Calu3 (cell line): ENCODE results near the gene FMNL3. TPM values are rescaled to one million over a fixed set of nuclear protein-coding genes. Genes with fewer than 3 reads are reported as not detected.
"Not testable (repeated sequence)": the region's sequence is repeated elsewhere in the genome, so short reads cannot be mapped to it uniquely, and the experiment has no call there.

Source experiments
- BruUV-seq: library from RNA; stranded (reverse); fragments of 400-500 nt; replicated peaks from 2 replicates; lab custom pipeline; 2021; lab: Mats Ljungman, UMichigan
- CTCF ChIA-PET: fragments of 300-600 bp; sonication (Branson Sonifier 250); formaldehyde crosslinking; loops from one replicate; lab custom pipeline; 2022; ENCODE audit warnings: antibody characterized with exemption; lab: Charles Lee
- DNase-seq: peaks from one replicate; pipeline ENCODE4 v3.0.0; 2022
- H3K27ac Mint-ChIP-seq: one replicate; pipeline ENCODE4 v1.8.0; 2022; ENCODE audit warnings: mixed read lengths; ENCODE audit not compliant: unreplicated experiment
- H3K27me3 Mint-ChIP-seq: one replicate; pipeline ENCODE4 v1.8.0; 2022; ENCODE audit warnings: mixed read lengths; ENCODE audit not compliant: unreplicated experiment
- H3K36me3 Mint-ChIP-seq: one replicate; pipeline ENCODE4 v1.8.0; 2022; ENCODE audit warnings: mild to moderate bottlenecking, moderate library complexity, mixed read lengths; ENCODE audit not compliant: insufficient read depth, unreplicated experiment
- H3K4me1 Mint-ChIP-seq: one replicate; pipeline ENCODE4 v1.8.0; 2022; ENCODE audit warnings: mild to moderate bottlenecking, low read depth, mixed read lengths; ENCODE audit not compliant: unreplicated experiment
- H3K4me3 Mint-ChIP-seq: one replicate; pipeline ENCODE4 v1.8.0; 2022; ENCODE audit warnings: mild to moderate bottlenecking, low read depth, moderate library complexity, mixed read lengths; ENCODE audit not compliant: unreplicated experiment
- H3K9me3 Mint-ChIP-seq: one replicate; pipeline ENCODE4 v1.8.0; 2022; ENCODE audit warnings: low read depth, mixed read lengths; ENCODE audit not compliant: unreplicated experiment
- CTCF ChIP-seq: fragments of 200-600 bp; IDR thresholded peaks from one replicate; pipeline ENCODE4 v1.8.0; 2022; ENCODE audit warnings: antibody characterized with exemption; ENCODE audit not compliant: unreplicated experiment
- intact Hi-C: fragments of 100-400 bp; cut with micrococcal nuclease; formaldehyde crosslinking; loops from one replicate; pipeline ENCODE4 v1.10.0; 2022; ENCODE audit not compliant: unreplicated experiment
- total RNA-seq: library from RNA; stranded (reverse); gene quantifications from 2 replicates; pipeline ENCODE4 v1.2.3, GENCODE V29; 2022

The FMNL3 gene
- total RNA-seq, 1 experiment from 2014 or later, result 4.4 TPM

- Mint-ChIP-seq H3K27me3 (peaks cover 23% of the 10 kb centered on the region), H3K4me3 (no peak overlapping the region), H3K27ac (no peak overlapping the region), H3K9me3 (no peaks in the 10 kb centered on the region), H3K4me1 (no peaks in the 10 kb centered on the region), H3K36me3 (no peaks in the 10 kb centered on the region)
- CTCF ChIA-PET, result no interaction called here
- DNase-seq, result no peak
- TF ChIP-seq CTCF, result no peak
- no TSS peak for BruUV-seq
- intact Hi-C loops, result no loop called here
Observed at GRCh38 chr12:49720214-49720613, 13.0 kb upstream of the FMNL3 start.

GRCh38 chr12:49717800-49718199, 10.6 kb upstream of the FMNL3 start:
- H3K36me3 Mint-ChIP-seq, H3K27ac Mint-ChIP-seq, H3K4me1 Mint-ChIP-seq, H3K9me3 Mint-ChIP-seq, intact Hi-C loops, DNase-seq, BruUV-seq, H3K4me3 Mint-ChIP-seq: not testable (repeated sequence)
- peaks cover 35% of the 10 kb centered on the region for H3K27me3 Mint-ChIP-seq
- CTCF ChIA-PET, result interaction anchor here (1.6 kb wide), 1 partner anchor 23 kb away, joined by 19 read pairs; the partner anchor contains the start of gene TMBIM6

GRCh38 chr12:49716553-49716952, 9.3 kb upstream of the FMNL3 start:
- no peak for DNase-seq
- intact Hi-C loops, result no loop called here
- Mint-ChIP-seq H3K9me3 (no peaks in the 10 kb centered on the region), H3K27me3 (peaks cover 47% of the 10 kb centered on the region), H3K4me3 (no peak overlapping the region), H3K4me1 (no peaks in the 10 kb centered on the region), H3K36me3 (no peaks in the 10 kb centered on the region), H3K27ac (no peak overlapping the region)
- TF ChIP-seq CTCF, result no peak
- no TSS peak for BruUV-seq
- CTCF ChIA-PET, result interaction anchor here (0.7 to 1.6 kb wide), 2 partner anchors 25 to 50 kb away, joined by 4 to 19 read pairs; partner anchors contain the start of gene TMBIM6

- H3K36me3 Mint-ChIP-seq, BruUV-seq, H3K4me1 Mint-ChIP-seq, CTCF ChIA-PET, H3K27ac Mint-ChIP-seq, H3K4me3 Mint-ChIP-seq, intact Hi-C loops, DNase-seq, H3K9me3 Mint-ChIP-seq: not testable (repeated sequence)
- peaks cover 60% of the 10 kb centered on the region for H3K27me3 Mint-ChIP-seq
Observed at GRCh38 chr12:49713952-49714351, 6.7 kb upstream of the FMNL3 start.

- Mint-ChIP-seq H3K4me1 (peaks cover 8% of the 10 kb centered on the region), H3K27ac (no peak overlapping the region), H3K9me3 (no peaks in the 10 kb centered on the region), H3K4me3 (no peak overlapping the region), H3K36me3 (peaks cover 13% of the 10 kb centered on the region), H3K27me3 (peaks cover 64% of the 10 kb centered on the region)
- TF ChIP-seq CTCF, result no peak
- no TSS peak for BruUV-seq
- CTCF ChIA-PET, result no interaction called here
- intact Hi-C loops, result loop anchor here (5.0 kb wide), 1 partner anchor 67 kb away; no protein-coding TSS in a partner anchor
- no peak for DNase-seq
Observed at GRCh38 chr12:49708851-49709250, 1.6 kb upstream of the FMNL3 start.
